Left ventricle myocardium inferior (tissue), 1 donor: Measurements from ENCODE around the gene SORCS2. TPM values are rescaled to one million over a fixed set of nuclear protein-coding genes. Genes with fewer than 3 reads are reported as not detected.
A peak's percentile ranks its signal among the peaks of the same experiment; 100 is the strongest.

Experiments
- DNase-seq: peaks from one replicate; pipeline ENCODE4 v3.0.0-alpha.2; 2020
- H3K27ac ChIP-seq: fragments of 200-600 bp; replicated peaks from 2 replicates; pipeline ENCODE4 v1.8.0; 2021
- H3K27me3 ChIP-seq: fragments of 200-600 bp; 2 replicates; pipeline ENCODE4 v1.8.0; 2021; ENCODE audit warnings: low read depth
- H3K36me3 ChIP-seq: fragments of 200-600 bp; 2 replicates; pipeline ENCODE4 v1.8.0; 2021
- H3K4me1 ChIP-seq: fragments of 200-600 bp; 2 replicates; pipeline ENCODE4 v1.8.0; 2021
- H3K4me3 ChIP-seq: fragments of 200-600 bp; 2 replicates; pipeline ENCODE4 v1.8.0; 2021; ENCODE audit warnings: mild to moderate bottlenecking, moderate library complexity
- H3K9me3 ChIP-seq: fragments of 200-600 bp; replicated peaks from 2 replicates; pipeline ENCODE4 v1.8.0; 2021
- intact Hi-C: fragments of 100-400 bp; cut with micrococcal nuclease; formaldehyde crosslinking; loops from one replicate; pipeline ENCODE4 v1.11.0; 2022
- total RNA-seq: library from RNA; stranded (reverse); fragmentation: NEBNext Ultra II Directional; extraction: Animal tissue kit (Norgen Biotek cat#: 25700); gene quantifications from one replicate; pipeline ENCODE4 v1.2.1, GENCODE V29; 2021
- TF ChIP-seq, protein P1 (sequence below): fragments of 200-600 bp; IDR thresholded peaks from 2 replicates; pipeline ENCODE4 v1.8.0; 2021; ENCODE audit warnings: antibody characterized with exemption, mild to moderate bottlenecking, borderline replicate concordance
- donor health status: DM: no; HTN: yes; CAD: no; lungs with severe emphysema.

Gene SORCS2
- total RNA-seq, 1 donor from 2014 or later = 1.2 TPM

GRCh38 chr4:7364979-7365378 lies 172.6 kb downstream of the SORCS2 start:
- H3K27ac ChIP-seq = peak overlapping the region; percentile 38
- H3K4me3 ChIP-seq = no peak overlapping the region
- TF ChIP-seq, protein P1, sequence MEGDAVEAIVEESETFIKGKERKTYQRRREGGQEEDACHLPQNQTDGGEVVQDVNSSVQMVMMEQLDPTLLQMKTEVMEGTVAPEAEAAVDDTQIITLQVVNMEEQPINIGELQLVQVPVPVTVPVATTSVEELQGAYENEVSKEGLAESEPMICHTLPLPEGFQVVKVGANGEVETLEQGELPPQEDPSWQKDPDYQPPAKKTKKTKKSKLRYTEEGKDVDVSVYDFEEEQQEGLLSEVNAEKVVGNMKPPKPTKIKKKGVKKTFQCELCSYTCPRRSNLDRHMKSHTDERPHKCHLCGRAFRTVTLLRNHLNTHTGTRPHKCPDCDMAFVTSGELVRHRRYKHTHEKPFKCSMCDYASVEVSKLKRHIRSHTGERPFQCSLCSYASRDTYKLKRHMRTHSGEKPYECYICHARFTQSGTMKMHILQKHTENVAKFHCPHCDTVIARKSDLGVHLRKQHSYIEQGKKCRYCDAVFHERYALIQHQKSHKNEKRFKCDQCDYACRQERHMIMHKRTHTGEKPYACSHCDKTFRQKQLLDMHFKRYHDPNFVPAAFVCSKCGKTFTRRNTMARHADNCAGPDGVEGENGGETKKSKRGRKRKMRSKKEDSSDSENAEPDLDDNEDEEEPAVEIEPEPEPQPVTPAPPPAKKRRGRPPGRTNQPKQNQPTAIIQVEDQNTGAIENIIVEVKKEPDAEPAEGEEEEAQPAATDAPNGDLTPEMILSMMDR = no peak
- peak; percentile 56 for DNase-seq
- H3K27me3 ChIP-seq = peaks cover 8% of the 10 kb centered on the region
- no peaks in the 10 kb centered on the region for H3K36me3 ChIP-seq
- no peaks in the 10 kb centered on the region for H3K9me3 ChIP-seq
- H3K4me1 ChIP-seq = peaks cover 36% of the 10 kb centered on the region
- intact Hi-C loops = no loop called here

DNA sequence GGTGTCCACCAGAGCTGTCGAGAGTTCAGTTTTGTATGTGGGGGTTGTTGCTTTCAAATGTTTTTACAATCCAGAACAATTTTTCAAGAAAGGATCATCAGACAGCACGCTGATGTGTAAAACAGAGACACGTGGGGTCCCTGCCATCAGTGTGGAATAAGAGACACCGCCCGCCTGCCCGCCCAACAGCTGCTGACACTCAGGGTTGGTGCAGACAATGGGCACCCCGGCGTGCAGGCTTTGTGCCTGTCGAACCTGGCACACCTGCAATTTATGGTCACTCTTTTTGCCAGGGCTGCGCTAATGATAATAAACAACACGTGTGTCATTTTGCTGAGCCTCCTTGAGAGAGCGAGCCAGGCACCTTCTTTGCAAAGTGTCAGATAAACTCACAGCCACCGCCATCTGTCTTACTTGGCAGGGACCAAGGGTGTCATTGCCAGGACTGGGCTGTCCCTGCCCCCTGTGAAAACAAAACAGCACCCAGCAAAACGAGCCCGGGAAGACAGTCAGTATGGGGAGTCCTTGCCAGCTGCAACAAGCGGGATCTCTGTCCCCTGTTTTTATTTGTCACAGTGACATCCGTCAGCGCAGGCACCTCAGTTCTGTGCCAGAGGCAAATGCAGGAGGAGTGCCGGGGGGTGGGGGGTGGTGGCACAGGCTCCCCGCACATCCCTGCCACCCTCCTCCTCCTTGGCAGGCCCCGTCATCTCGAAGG lies 173.3 kb downstream of the SORCS2 start:
- peak; percentile 53 for DNase-seq
- TF ChIP-seq, protein P1 = no peak
- H3K27me3 ChIP-seq = peaks cover 8% of the 10 kb centered on the region
- peak overlapping the region; percentile 38 for H3K27ac ChIP-seq
- intact Hi-C loops = no loop called here
- H3K4me1 ChIP-seq = peaks cover 36% of the 10 kb centered on the region
- no peaks in the 10 kb centered on the region for H3K9me3 ChIP-seq
- no peaks in the 10 kb centered on the region for H3K36me3 ChIP-seq
- H3K4me3 ChIP-seq = peak overlapping the region; percentile 25

- Histone ChIP-seq H3K4me3 (peak overlapping the region; percentile 25), H3K27ac (peak overlapping the region; percentile 36), H3K36me3 (no peaks in the 10 kb centered on the region), H3K27me3 (peaks cover 8% of the 10 kb centered on the region), H3K4me1 (peaks cover 30% of the 10 kb centered on the region), H3K9me3 (no peaks in the 10 kb centered on the region)
- TF ChIP-seq, protein P1 = no peak
- intact Hi-C loops = no loop called here
- DNase-seq = no peak
These were observed 174.0 kb downstream of the SORCS2 start for GRCh38 chr4:7366180-7366945.

DNA sequence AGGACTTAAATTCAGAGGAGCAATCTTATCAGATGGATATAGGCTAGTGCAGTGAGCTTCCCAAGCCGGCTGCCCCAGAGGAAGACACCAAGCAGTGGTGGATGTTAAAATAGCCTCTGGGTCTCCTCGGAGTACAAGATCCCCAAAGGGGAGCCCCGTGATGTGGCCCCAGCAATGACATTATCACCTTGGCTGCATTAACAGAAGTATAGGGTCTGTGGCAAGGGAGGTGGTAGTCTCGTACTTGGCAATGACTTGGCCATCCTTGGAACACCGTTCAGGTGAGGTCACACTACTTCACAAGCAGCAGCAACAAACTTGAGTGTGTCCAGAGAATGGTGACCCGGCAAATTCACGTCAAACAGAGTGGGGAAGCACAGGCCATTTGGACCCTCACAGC lies 174.6 kb downstream of the SORCS2 start:
- Histone ChIP-seq H3K4me1 (peaks cover 24% of the 10 kb centered on the region), H3K9me3 (no peaks in the 10 kb centered on the region), H3K27ac (no peak overlapping the region), H3K36me3 (no peaks in the 10 kb centered on the region), H3K4me3 (no peak overlapping the region), H3K27me3 (peaks cover 8% of the 10 kb centered on the region)
- TF ChIP-seq, protein P1 = no peak
- intact Hi-C loops = no loop called here
- no peak for DNase-seq

GRCh38 chr4:7367406-7367805 lies 175.1 kb downstream of the SORCS2 start:
- Histone ChIP-seq H3K9me3 (no peaks in the 10 kb centered on the region), H3K4me1 (peaks cover 21% of the 10 kb centered on the region), H3K4me3 (no peak overlapping the region), H3K36me3 (no peaks in the 10 kb centered on the region), H3K27me3 (peaks cover 8% of the 10 kb centered on the region), H3K27ac (no peak overlapping the region)
- TF ChIP-seq, protein P1 = no peak
- no peak for DNase-seq
- intact Hi-C loops = no loop called here
